GM12878 (cell line): ENCODE measurements around the gene NR2E3. TPM values are rescaled to one million over a fixed set of nuclear protein-coding genes. Genes with fewer than 3 reads are reported as not detected.

Experiments used
- ATAC-seq: fragments of 200-7000 bp; cut with Tn5 transposase; 3 replicates; pipeline ENCODE4 v1.9.1; 2020; ENCODE audit warnings: mild to moderate bottlenecking, moderate library complexity
- BruUV-seq: library from RNA; stranded (reverse); fragments of 400-500 nt; replicated peaks from 2 replicates; lab custom pipeline; 2021; lab: Mats Ljungman, UMichigan
- CTCF ChIA-PET: fragments of 300-600 bp; sonication (Branson Sonifier 250); formaldehyde crosslinking; extraction: SDS; loops from one replicate; lab custom pipeline; 2021; ENCODE audit warnings: inconsistent platforms; lab: Yijun Ruan, JAX
- POLR2A ChIA-PET: fragments of 350-600 bp; formaldehyde crosslinking; extraction: SDS; loops from one replicate; lab custom pipeline; 2021; ENCODE audit warnings: inconsistent platforms; lab: Charles Lee
- RAD21 ChIA-PET: fragments of 300-600 bp; sonication (Branson Sonifier 250); formaldehyde crosslinking; loops from one replicate; lab custom pipeline; 2023; ENCODE audit warnings: antibody characterized with exemption; ENCODE audit not compliant: unreplicated experiment; lab: Charles Lee
- SMC1A ChIA-PET: fragments of 300-600 bp; sonication (Branson Sonifier 250); formaldehyde crosslinking; loops from one replicate; lab custom pipeline; 2023; ENCODE audit not compliant: unreplicated experiment, uncharacterized antibody; lab: Charles Lee
- DNase-seq: peaks from one replicate; pipeline ENCODE4 v3.0.0-alpha.2; 2011; ENCODE audit warnings: low read depth, low spot score
- FAIRE-seq: peaks from 3 replicates; lab custom pipeline; 2011; peaks lifted over from hg19 to GRCh38; lab: Jason Lieb, UNC
- H2AFZ ChIP-seq: 2 replicates; pipeline ENCODE4 v1.6.0; 2011; ENCODE audit warnings: low read depth, low read length, control low read depth; ENCODE audit not compliant: control insufficient read depth
- H3K27ac ChIP-seq: 2 replicates; pipeline ENCODE4 v1.5.1; 2011; ENCODE audit warnings: control low read depth; ENCODE audit not compliant: control insufficient read depth, insufficient read depth
- H3K27me3 ChIP-seq, 2 experiments: replicated peaks in 1 of 2; 2 replicates each; pipeline versions ENCODE4 v1.6.0 to v1.6.1; 2011; ENCODE audit warnings: low read length in 1 of 2; ENCODE audit not compliant: control insufficient read depth in 2 of 2, insufficient read depth in 2 of 2
- H3K36me3 ChIP-seq, 2 experiments: 2 replicates each; pipeline ENCODE4 v1.5.1; 2011; ENCODE audit warnings: low read length in 1 of 2; ENCODE audit not compliant: control insufficient read depth in 2 of 2, insufficient read depth in 2 of 2
- H3K4me1 ChIP-seq: 2 replicates; pipeline ENCODE4 v1.6.1; 2011; ENCODE audit warnings: mild to moderate bottlenecking, low read length, moderate library complexity, mixed read lengths; ENCODE audit not compliant: control insufficient read depth, insufficient read depth
- H3K4me2 ChIP-seq: 2 replicates; pipeline ENCODE4 v1.6.0; 2011; ENCODE audit warnings: control low read depth; ENCODE audit not compliant: control insufficient read depth, insufficient read depth
- H3K4me3 ChIP-seq: fragments of 200-600 bp; sonication (generic); 2 replicates; pipeline ENCODE4 v1.5.1; 2016
- H3K79me2 ChIP-seq: 2 replicates; pipeline ENCODE4 v1.6.0; 2011; ENCODE audit warnings: low read length; ENCODE audit not compliant: control insufficient read depth, insufficient read depth
- H3K9ac ChIP-seq: 2 replicates; pipeline ENCODE4 v1.8.0; 2011; ENCODE audit warnings: low read length, control low read depth, mixed read lengths; ENCODE audit not compliant: control insufficient read depth, insufficient read depth
- H3K9me3 ChIP-seq: replicated peaks from 3 replicates; pipeline ENCODE4 v1.5.1; 2011; ENCODE audit warnings: mild to moderate bottlenecking, low read length; ENCODE audit not compliant: control insufficient read depth, insufficient read depth
- H4K20me1 ChIP-seq: 2 replicates; pipeline ENCODE4 v1.6.0; 2011; ENCODE audit not compliant: control insufficient read depth, insufficient read depth
- ATF7 ChIP-seq: fragments of 450-650 bp; IDR thresholded peaks from 2 replicates; pipeline ENCODE4 v1.6.1; 2016; ENCODE audit warnings: low read depth, mild to moderate bottlenecking
- CREM ChIP-seq: IDR thresholded peaks from 2 replicates; pipeline ENCODE4 v1.6.1; 2014; ENCODE audit warnings: antibody characterized with exemption, low read depth
- EGR1 ChIP-seq, 2 experiments: IDR thresholded peaks; 1 replicate in 1 of 2; 2 replicates in 1 of 2; pipeline ENCODE4 v1.6.1; 2011 to 2012; ENCODE audit warnings: low read depth in 2 of 2, low read length in 2 of 2, borderline replicate concordance in 1 of 2, mild to moderate bottlenecking in 1 of 2, moderate library complexity in 1 of 2
- FOXK2 ChIP-seq: fragments of 450-650 bp; IDR thresholded peaks from 2 replicates; pipeline ENCODE4 v1.6.1; 2017; ENCODE audit warnings: mild to moderate bottlenecking, moderate library complexity
- IRF5 ChIP-seq: fragments of 450-650 bp; IDR thresholded peaks from 2 replicates; pipeline ENCODE4 v1.6.1; 2017; ENCODE audit warnings: borderline replicate concordance
- JUND ChIP-seq: IDR thresholded peaks from 2 replicates; pipeline ENCODE4 v1.6.1; 2012; ENCODE audit warnings: low read depth, mild to moderate bottlenecking, low read length, improper control_type of control experiment, moderate library complexity
- NFIC ChIP-seq: IDR thresholded peaks from 2 replicates; pipeline ENCODE4 v1.6.1; 2012; ENCODE audit warnings: low read depth, mild to moderate bottlenecking, inconsistent platforms, low read length, moderate library complexity
- SMC3 ChIP-seq: IDR thresholded peaks from 2 replicates; pipeline ENCODE4 v1.6.1; 2011; ENCODE audit warnings: low read length, improper control_type of control experiment, borderline replicate concordance
- ZBTB33 ChIP-seq: fragments of 450-650 bp; IDR thresholded peaks from 2 replicates; pipeline ENCODE4 v1.6.1; 2017; ENCODE audit warnings: mild to moderate bottlenecking
- WGBS: methylation state at CpG from one replicate; pipeline ENCODE4 v1.1.6; 2016; ENCODE audit warnings: low lambda C conversion rate; ENCODE audit not compliant: insufficient replicate concordance, insufficient coverage; ENCODE audit errors: missing lambda C conversion rate; 5-methylcytosine and 5-hydroxymethylcytosine counted together
- in situ Hi-C: fragments of 300-500 bp; cut with MboI; formaldehyde crosslinking; loops from 9 replicates; pipeline ENCODE4 v1.14.3; 2018; ENCODE audit warnings: mixed read lengths
- intact Hi-C: fragments of 100-400 bp; cut with micrococcal nuclease; formaldehyde crosslinking; loops from one replicate; pipeline ENCODE4 v1.14.2; 2022; ENCODE audit not compliant: unreplicated experiment
- polyA plus RNA-seq, 11 experiments: library from polyadenylated mRNA; depleted of rRNA in 4 of 11; unstranded in 6 of 11; stranded (reverse) in 5 of 11; fragments of >200 nt; fragmentation: Nextera tagmentation in 4 of 11; fragmentation: Illumina TruSeq in 1 of 11; extraction: Ambion mirVana in 4 of 11; extraction: Trizol in 1 of 11; gene quantifications; 1 replicate in 1 of 11; 2 replicates in 10 of 11; pipeline versions ENCODE4 v1.2.1 to v1.2.3, GENCODE V29; 2011 to 2016; ENCODE audit warnings: inconsistent platforms in 2 of 11, missing spikeins in 2 of 11, low read depth in 1 of 11
- total RNA-seq, 4 experiments: library from RNA; depleted of rRNA in 3 of 4; stranded (reverse); fragments of >200 nt in 3 of 4; fragmentation: Illumina TruSeq in 1 of 4; extraction: Trizol in 1 of 4; gene quantifications; 2 replicates each; pipeline versions ENCODE4 v1.2.1 to v1.2.3, GENCODE V29; 2013 to 2021

Gene NR2E3
- total and polyA plus RNA-seq, 10 of the 15 experiments (the other 5 are each of a cell fraction or from before 2014, with no cell fraction given) = 0.05 to 0.11 (median 0.11) TPM; not detected in 7

- Histone ChIP-seq H3K4me3 (no peak overlapping the region), H3K36me3 (no peaks in the 10 kb centered on the region), H3K9me3 (no peaks in the 10 kb centered on the region), H3K9ac (no peak overlapping the region), H3K4me1 (no peaks in the 10 kb centered on the region), H2AFZ (no peak overlapping the region), H3K79me2 (no peaks in the 10 kb centered on the region), H3K4me2 (no peak overlapping the region), H4K20me1 (no peaks in the 10 kb centered on the region), H3K27ac (no peak overlapping the region), H3K27me3 (no peaks in the 10 kb centered on the region; a peak in 1 of 4 replicates)
- ChIA-PET RAD21 (no interaction called here), POLR2A (no interaction called here), SMC1A (no interaction called here), CTCF (interaction anchor here (1.4 kb wide), 1 partner anchor 27 kb away, joined by 3 read pairs; no protein-coding TSS in a partner anchor)
- DNase-seq = no peak
- BruUV-seq = no TSS peak
- intact Hi-C loops = no loop called here
- FAIRE-seq = no peak
- no peak for ATAC-seq
- 77% methylated on average over 15 of the region's 27 CpGs for WGBS
- in situ Hi-C loops = no loop called here
- TF ChIP-seq EGR1 (IDR thresholded peaks at IDR 0.05; ENCODE audit: borderline replicate concordance in 1 of 2, low read depth in 2 of 2, low read length in 2 of 2) (no peak), CREM (no peak)
Measured at GRCh38 chr15:71811036-71811736, 832 bp downstream of the NR2E3 start.

GRCh38 chr15:71811752-71812735 lies 1.7 kb downstream of the NR2E3 start:
- no peak for DNase-seq
- no peaks in the 10 kb centered on the region for H3K9me3 ChIP-seq
- CTCF ChIA-PET = no interaction called here
- RAD21 ChIA-PET = no interaction called here
- H3K4me1 ChIP-seq = no peaks in the 10 kb centered on the region
- SMC1A ChIA-PET = no interaction called here
- H3K27me3 ChIP-seq = no peaks in the 10 kb centered on the region; a peak in 1 of 4 replicates
- in situ Hi-C loops (no loop called here), intact Hi-C loops (no loop called here)
- H4K20me1 ChIP-seq = no peaks in the 10 kb centered on the region
- 68% methylated on average over 32 of the region's 38 CpGs for WGBS
- BruUV-seq = no TSS peak
- FAIRE-seq = no peak
- H3K36me3 ChIP-seq = no peaks in the 10 kb centered on the region
- H3K9ac ChIP-seq = no peak overlapping the region
- POLR2A ChIA-PET = no interaction called here
- H3K4me2 ChIP-seq = no peak overlapping the region
- no peak overlapping the region for H3K27ac ChIP-seq
- H3K79me2 ChIP-seq = no peaks in the 10 kb centered on the region
- no peak for ATAC-seq
- no peak overlapping the region for H3K4me3 ChIP-seq
- H2AFZ ChIP-seq = no peak overlapping the region
- no peak for TF ChIP-seq SMC3
- no peak for TF ChIP-seq ATF7
- no peak for TF ChIP-seq IRF5
- no peak for TF ChIP-seq NFIC
- no peak for TF ChIP-seq JUND
- no peak for TF ChIP-seq FOXK2
- TF ChIP-seq ZBTB33 = no peak
